Calu3 (cell line): Measurements from ENCODE around the gene RPLP2. TPM values are rescaled to one million over a fixed set of nuclear protein-coding genes. Genes with fewer than 3 reads are reported as not detected.

Experiments
- Bru-seq: library from RNA; stranded (reverse); fragments of 400-500 nt; gene quantifications from one replicate; lab custom pipeline; 2021; lab: Mats Ljungman, UMichigan
- BruChase-seq, 2 experiments: library from RNA; stranded (reverse); fragments of 400-500 nt; gene quantifications; one replicate each; lab custom pipeline; 2021; lab: Mats Ljungman, UMichigan
- BruUV-seq: library from RNA; stranded (reverse); fragments of 400-500 nt; replicated peaks from 2 replicates; lab custom pipeline; 2021; lab: Mats Ljungman, UMichigan
- CTCF ChIA-PET: fragments of 300-600 bp; sonication (Branson Sonifier 250); formaldehyde crosslinking; loops from one replicate; lab custom pipeline; 2022; ENCODE audit warnings: antibody characterized with exemption; lab: Charles Lee
- DNase-seq: peaks from one replicate; pipeline ENCODE4 v3.0.0; 2022
- H3K27ac Mint-ChIP-seq: one replicate; pipeline ENCODE4 v1.8.0; 2022; ENCODE audit warnings: mixed read lengths; ENCODE audit not compliant: unreplicated experiment
- H3K27me3 Mint-ChIP-seq: one replicate; pipeline ENCODE4 v1.8.0; 2022; ENCODE audit warnings: mixed read lengths; ENCODE audit not compliant: unreplicated experiment
- H3K36me3 Mint-ChIP-seq: one replicate; pipeline ENCODE4 v1.8.0; 2022; ENCODE audit warnings: mild to moderate bottlenecking, moderate library complexity, mixed read lengths; ENCODE audit not compliant: insufficient read depth, unreplicated experiment
- H3K4me1 Mint-ChIP-seq: one replicate; pipeline ENCODE4 v1.8.0; 2022; ENCODE audit warnings: mild to moderate bottlenecking, low read depth, mixed read lengths; ENCODE audit not compliant: unreplicated experiment
- H3K4me3 Mint-ChIP-seq: one replicate; pipeline ENCODE4 v1.8.0; 2022; ENCODE audit warnings: mild to moderate bottlenecking, low read depth, moderate library complexity, mixed read lengths; ENCODE audit not compliant: unreplicated experiment
- H3K9me3 Mint-ChIP-seq: one replicate; pipeline ENCODE4 v1.8.0; 2022; ENCODE audit warnings: low read depth, mixed read lengths; ENCODE audit not compliant: unreplicated experiment
- CTCF ChIP-seq: fragments of 200-600 bp; IDR thresholded peaks from one replicate; pipeline ENCODE4 v1.8.0; 2022; ENCODE audit warnings: antibody characterized with exemption; ENCODE audit not compliant: unreplicated experiment
- intact Hi-C: fragments of 100-400 bp; cut with micrococcal nuclease; formaldehyde crosslinking; loops from one replicate; pipeline ENCODE4 v1.10.0; 2022; ENCODE audit not compliant: unreplicated experiment
- long read RNA-seq: library from polyadenylated mRNA; stranded (forward); transcript quantifications from one replicate; pipeline ENCODE4 v2.0.0, GENCODE V29; 2022
- total RNA-seq: library from RNA; stranded (reverse); gene quantifications from 2 replicates; pipeline ENCODE4 v1.2.3, GENCODE V29; 2022

The RPLP2 gene
- 1,351 and 1,381 TPM in 2 replicates for total RNA-seq
- Bru-seq, nascent RNA = percentile 97 among the genes with signal in this experiment
- percentile 99 among the genes with signal in this experiment for BruChase-seq, experiment 1, labeled RNA remaining after a 6-hour chase
- BruChase-seq, experiment 2, labeled RNA remaining after a 2-hour chase = percentile 98 among the genes with signal in this experiment
- long read RNA-seq, transcript RPLP2-203 (3 exons, 489 nt) = minor isoform, 7 of 610 reads
- long read RNA-seq, transcript RPLP2-207 (4 exons, 637 nt) = minor isoform, 26 of 610 reads
- long read RNA-seq, transcript RPLP2-201 (5 exons, 781 nt) = major isoform, 517 of 610 reads
- long read RNA-seq, transcript RPLP2-205 (2 exons, 646 nt) = minor isoform, 15 of 610 reads
- long read RNA-seq, partial matches to known transcripts = 1 of 610 reads
- long read RNA-seq, other reads (novel, unspliced or antisense) = 44 of 610 reads

GRCh38 chr11:809287-810039 is at the start of gene RPLP2:
Gene RPLP2, plus strand, starts transcription at chr11:809967. Its CDS starts 268 bp downstream, at chr11:810235.
- no TSS peak for BruUV-seq
- intact Hi-C loops = no loop called here
- DNase-seq = peak; percentile 97
- peak within 1 kb of the TSS; percentile 94 for H3K4me3 Mint-ChIP-seq
- H3K36me3 Mint-ChIP-seq = peaks cover 92% of the 10 kb centered on the region
- TF ChIP-seq CTCF = no peak
- peaks cover 19% of the 10 kb centered on the region for H3K4me1 Mint-ChIP-seq
- no peaks in the 10 kb centered on the region for H3K27me3 Mint-ChIP-seq
- CTCF ChIA-PET = interaction anchor here (0.8 to 1.2 kb wide), 2 partner anchors 9 to 10 kb away, joined by 3 to 5 read pairs; partner anchors contain the start of gene PNPLA2
- H3K27ac Mint-ChIP-seq = peak within 1 kb of the TSS; percentile 88
- no peaks in the 10 kb centered on the region for H3K9me3 Mint-ChIP-seq

GRCh38 chr11:760236-760635 is 49.5 kb upstream of the RPLP2 start:
- BruUV-seq = no TSS peak
- Mint-ChIP-seq H3K27me3 (no peaks in the 10 kb centered on the region), H3K9me3 (no peaks in the 10 kb centered on the region), H3K4me1 (peaks cover 22% of the 10 kb centered on the region), H3K27ac (no peak overlapping the region), H3K4me3 (no peak overlapping the region), H3K36me3 (peaks cover 95% of the 10 kb centered on the region)
- no peak for TF ChIP-seq CTCF
- intact Hi-C loops = no loop called here
- no peak for DNase-seq
- CTCF ChIA-PET = no interaction called here

GRCh38 chr11:761526-762108 is 48.1 kb upstream of the RPLP2 start:
- Mint-ChIP-seq H3K9me3 (no peaks in the 10 kb centered on the region), H3K36me3 (peaks cover 98% of the 10 kb centered on the region), H3K27ac (no peak overlapping the region), H3K4me3 (no peak overlapping the region), H3K4me1 (peaks cover 22% of the 10 kb centered on the region), H3K27me3 (no peaks in the 10 kb centered on the region)
- no peak for TF ChIP-seq CTCF
- no TSS peak for BruUV-seq
- CTCF ChIA-PET = no interaction called here
- DNase-seq = no peak
- intact Hi-C loops = no loop called here

- Mint-ChIP-seq H3K27ac (peak overlapping the region; percentile 80), H3K4me3 (peak overlapping the region; percentile 52), H3K27me3 (no peaks in the 10 kb centered on the region), H3K4me1 (peaks cover 22% of the 10 kb centered on the region), H3K9me3 (no peaks in the 10 kb centered on the region), H3K36me3 (peaks cover 98% of the 10 kb centered on the region)
- peak; percentile 77 for DNase-seq
- CTCF ChIA-PET = interaction anchor here (0.7 to 1.9 kb wide), 3 partner anchors 9 to 67 kb away, joined by 3 to 14 read pairs (median 3); partner anchors contain the start of genes DEAF1 and TMEM80
- intact Hi-C loops = no loop called here
- TF ChIP-seq CTCF = peak; percentile 57
- BruUV-seq = no TSS peak
Measured at GRCh38 chr11:762421-763072, 47.2 kb upstream of the RPLP2 start.
